GM21619 (cell line): Measurements from ENCODE around the gene ABI2.

Experiments used
- ATAC-seq: cut with Tn5 transposase; IDR thresholded peaks from one replicate; pipeline ENCODE4 v1.9.1; 2021; ENCODE audit not compliant: unreplicated experiment

Gene ABI2

GRCh38 chr2:203469546-203469945 is 141.4 kb downstream of the ABI2 start:
- no peak for ATAC-seq

DNA sequence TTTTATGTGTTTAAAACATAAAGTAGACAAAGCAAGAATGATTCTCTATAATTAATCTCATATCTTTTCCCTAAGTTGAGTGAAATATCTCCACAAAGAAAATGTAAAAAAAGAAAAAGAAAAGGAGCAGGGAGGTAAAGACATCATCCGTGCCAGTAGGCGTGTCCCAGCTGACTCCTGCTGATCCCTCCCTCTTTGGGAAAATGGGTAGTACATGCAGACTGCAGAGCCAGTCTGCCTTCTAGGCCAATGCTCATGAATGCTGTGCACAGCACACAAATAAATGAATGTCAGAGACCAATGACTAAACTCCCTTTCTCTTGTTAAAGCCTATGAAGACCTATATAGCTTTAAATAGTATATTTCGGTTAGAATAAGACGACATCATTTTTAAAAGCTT is 142.2 kb downstream of the ABI2 start:
- ATAC-seq: no peak

- ATAC-seq: no peak
These were observed 143.1 kb downstream of the ABI2 start for GRCh38 chr2:203471323-203471722.

- no peak for ATAC-seq
These were observed 148.7 kb downstream of the ABI2 start for GRCh38 chr2:203476881-203477280.

- no peak for ATAC-seq
These were observed 152.4 kb downstream of the ABI2 start for GRCh38 chr2:203480623-203481022.

GRCh38 chr2:203484266-203485112 is 156.3 kb downstream of the ABI2 start:
- ATAC-seq: peak; percentile 64

- no peak for ATAC-seq
These were observed 161.3 kb downstream of the ABI2 start for GRCh38 chr2:203489531-203489930.

GRCh38 chr2:203490391-203490790 is 162.2 kb downstream of the ABI2 start:
- no peak for ATAC-seq

DNA sequence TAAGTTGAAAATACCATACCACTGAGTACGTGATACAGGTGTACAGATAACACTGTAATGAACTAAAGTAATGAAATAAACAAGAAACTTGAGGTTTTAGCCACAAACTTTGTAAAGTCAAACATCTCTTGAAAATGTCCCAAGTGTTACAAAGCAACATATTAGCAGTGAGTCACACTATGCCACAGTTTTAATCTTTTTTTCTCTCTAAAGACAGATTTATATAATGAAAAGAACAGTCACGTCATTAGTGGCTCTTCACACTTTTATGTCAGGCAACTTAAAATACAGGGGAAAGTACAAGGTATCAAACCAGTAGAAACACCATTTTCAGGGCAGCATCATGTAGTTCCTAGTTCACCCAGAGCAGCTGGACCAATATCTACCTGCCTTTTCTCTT is 164.8 kb downstream of the ABI2 start:
- ATAC-seq: no peak
